ENCODE data around the gene PTGIS. TPM values are rescaled to one million over a fixed set of nuclear protein-coding genes. Genes with fewer than 3 reads are reported as not detected.

Gene PTGIS
- total RNA-seq, 3 donors from 2014 or later = 1.6 to 2.4 (median 2.1) TPM

DNA sequence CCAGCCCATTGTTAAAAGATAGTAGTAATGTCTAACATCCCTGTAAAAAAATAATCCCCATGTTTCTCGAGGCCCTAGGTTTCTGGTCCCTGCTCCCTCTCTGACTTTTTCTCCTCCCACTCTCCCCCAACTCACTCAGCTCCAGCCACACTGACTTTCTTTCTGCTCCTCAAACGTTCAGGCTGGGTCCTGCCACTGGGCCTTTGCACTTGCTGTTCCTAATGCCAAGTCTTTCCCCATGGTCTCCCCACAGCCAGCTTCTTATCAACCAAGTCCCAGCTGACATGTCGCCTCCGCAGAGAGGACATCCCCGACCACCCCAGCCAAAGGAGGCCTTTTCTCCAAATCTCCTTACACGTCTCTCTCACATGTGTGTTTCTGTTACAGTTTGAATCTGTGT lies 21.8 kb upstream of the PTGIS start:
- DNase-seq (no peak), ATAC-seq (no peak)
- Mint-ChIP-seq H3K4me3 (no peak overlapping the region), H3K9me3 (no peaks in the 10 kb centered on the region), H3K4me1 (ENCODE audit: low read depth) (peaks cover 60% of the 10 kb centered on the region), H3K27me3 (ENCODE audit: low read depth) (peaks cover 2% of the 10 kb centered on the region), H3K36me3 (ENCODE audit: insufficient read depth) (no peaks in the 10 kb centered on the region)

DNA sequence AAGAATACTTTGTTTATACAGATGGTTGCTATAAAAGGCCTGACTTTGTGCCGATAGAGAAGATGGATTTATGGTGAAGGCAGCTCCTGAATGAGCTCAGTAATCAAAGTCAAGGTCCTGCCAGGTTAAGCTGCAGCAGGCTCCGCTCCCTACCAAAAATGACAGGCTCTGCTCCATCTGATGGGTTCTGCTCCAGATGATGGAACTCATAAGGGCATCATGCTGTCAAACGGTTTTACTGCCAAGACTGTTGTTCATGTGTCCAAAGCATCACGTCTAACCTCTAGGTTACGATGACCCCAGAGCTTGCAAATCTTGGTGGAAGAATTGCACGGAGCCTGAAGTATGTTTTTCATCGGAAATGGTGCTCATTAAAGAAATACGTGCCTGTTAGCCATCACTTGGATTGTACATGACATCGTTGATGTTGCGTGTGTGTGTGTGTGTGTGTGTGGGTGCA lies 19.2 kb upstream of the PTGIS start:
- no peaks in the 10 kb centered on the region for H3K36me3 Mint-ChIP-seq (ENCODE audit: insufficient read depth)
- peaks cover 4% of the 10 kb centered on the region for H3K9me3 Mint-ChIP-seq
- no peak overlapping the region for H3K4me3 Mint-ChIP-seq
- H3K4me1 Mint-ChIP-seq (ENCODE audit: low read depth) = peaks cover 34% of the 10 kb centered on the region
- DNase-seq (no peak), ATAC-seq (no peak)
- peaks cover 2% of the 10 kb centered on the region for H3K27me3 Mint-ChIP-seq (ENCODE audit: low read depth)

DNA sequence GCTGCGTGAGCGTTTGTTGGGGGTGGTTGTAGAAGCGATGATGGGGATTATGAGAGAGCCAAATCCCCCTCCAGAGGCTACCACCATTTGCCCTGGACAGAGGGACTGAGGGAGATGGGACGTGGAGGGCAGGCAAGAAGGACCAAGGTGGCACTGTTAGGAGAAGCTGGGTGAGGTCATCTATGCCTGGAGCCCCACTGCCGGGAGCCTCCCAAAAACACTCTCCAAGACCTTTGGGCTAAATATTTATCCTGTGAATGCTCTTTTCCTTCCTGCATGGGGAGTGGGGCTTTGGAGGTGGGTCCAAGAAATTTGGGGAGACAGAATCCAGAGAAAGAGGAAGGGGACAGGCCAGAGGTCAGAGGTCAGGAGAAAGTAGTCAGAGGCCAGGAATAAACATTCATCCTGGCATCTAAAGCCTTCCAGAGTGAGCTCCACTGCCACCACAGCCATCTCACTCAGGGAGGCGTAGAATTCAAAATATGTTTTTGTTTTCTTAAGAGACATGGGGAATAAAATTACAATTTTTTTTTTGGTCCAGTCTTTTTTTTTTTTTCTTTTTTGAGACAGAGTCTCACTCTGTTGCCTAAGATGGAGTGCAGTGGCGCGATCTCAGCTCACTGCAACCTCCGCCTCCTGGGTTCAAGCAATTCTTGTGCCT lies 17.8 kb upstream of the PTGIS start:
- no peaks in the 10 kb centered on the region for H3K36me3 Mint-ChIP-seq (ENCODE audit: insufficient read depth)
- no peak for DNase-seq
- peaks cover 4% of the 10 kb centered on the region for H3K9me3 Mint-ChIP-seq
- H3K4me3 Mint-ChIP-seq = no peak overlapping the region
- ATAC-seq = no peak
- peaks cover 2% of the 10 kb centered on the region for H3K27me3 Mint-ChIP-seq (ENCODE audit: low read depth)
- peaks cover 19% of the 10 kb centered on the region for H3K4me1 Mint-ChIP-seq (ENCODE audit: low read depth)

GRCh38 chr20:49584418-49585382 lies 16.8 kb upstream of the PTGIS start:
- Mint-ChIP-seq H3K36me3 (ENCODE audit: insufficient read depth) (no peaks in the 10 kb centered on the region), H3K9me3 (peaks cover 4% of the 10 kb centered on the region), H3K27me3 (ENCODE audit: low read depth) (peaks cover 2% of the 10 kb centered on the region), H3K4me1 (ENCODE audit: low read depth) (peaks cover 9% of the 10 kb centered on the region), H3K4me3 (no peak overlapping the region)
- ATAC-seq (no peak), DNase-seq (no peak)

- no peak overlapping the region for H3K4me3 Mint-ChIP-seq
- no peaks in the 10 kb centered on the region for H3K36me3 Mint-ChIP-seq (ENCODE audit: insufficient read depth)
- ATAC-seq (no peak), DNase-seq (no peak)
- peaks cover 7% of the 10 kb centered on the region for H3K4me1 Mint-ChIP-seq (ENCODE audit: low read depth)
- peaks cover 4% of the 10 kb centered on the region for H3K9me3 Mint-ChIP-seq
- H3K27me3 Mint-ChIP-seq (ENCODE audit: low read depth) = peaks cover 2% of the 10 kb centered on the region
Observed at GRCh38 chr20:49583669-49584417, 15.9 kb upstream of the PTGIS start.

GRCh38 chr20:49583343-49583668 lies 15.4 kb upstream of the PTGIS start:
- no peak overlapping the region for H3K4me3 Mint-ChIP-seq
- peaks cover 4% of the 10 kb centered on the region for H3K9me3 Mint-ChIP-seq
- H3K36me3 Mint-ChIP-seq (ENCODE audit: insufficient read depth) = no peaks in the 10 kb centered on the region
- no peak for ATAC-seq
- no peaks in the 10 kb centered on the region for H3K27me3 Mint-ChIP-seq (ENCODE audit: low read depth)
- DNase-seq = no peak
- peaks cover 2% of the 10 kb centered on the region for H3K4me1 Mint-ChIP-seq (ENCODE audit: low read depth)

GRCh38 chr20:49582413-49583334 lies 14.7 kb upstream of the PTGIS start:
- no peak overlapping the region for H3K4me3 Mint-ChIP-seq
- peaks cover 3% of the 10 kb centered on the region for H3K4me1 Mint-ChIP-seq (ENCODE audit: low read depth)
- ATAC-seq = no peak
- H3K27me3 Mint-ChIP-seq (ENCODE audit: low read depth) = no peaks in the 10 kb centered on the region
- peaks cover 4% of the 10 kb centered on the region for H3K9me3 Mint-ChIP-seq
- H3K36me3 Mint-ChIP-seq (ENCODE audit: insufficient read depth) = no peaks in the 10 kb centered on the region
- DNase-seq = no peak

GRCh38 chr20:49581482-49581881 lies 13.5 kb upstream of the PTGIS start:
- no peak for DNase-seq
- peaks cover 7% of the 10 kb centered on the region for H3K9me3 Mint-ChIP-seq
- no peak for ATAC-seq
- H3K4me1 Mint-ChIP-seq (ENCODE audit: low read depth) = peaks cover 6% of the 10 kb centered on the region
- no peaks in the 10 kb centered on the region for H3K36me3 Mint-ChIP-seq (ENCODE audit: insufficient read depth)
- H3K4me3 Mint-ChIP-seq = no peak overlapping the region
- no peaks in the 10 kb centered on the region for H3K27me3 Mint-ChIP-seq (ENCODE audit: low read depth)

GRCh38 chr20:49580813-49581174 lies 12.9 kb upstream of the PTGIS start:
- DNase-seq (no peak), ATAC-seq (no peak)
- Mint-ChIP-seq H3K4me3 (no peak overlapping the region), H3K4me1 (ENCODE audit: low read depth) (peaks cover 6% of the 10 kb centered on the region), H3K27me3 (ENCODE audit: low read depth) (no peaks in the 10 kb centered on the region), H3K9me3 (peaks cover 13% of the 10 kb centered on the region), H3K36me3 (ENCODE audit: insufficient read depth) (no peaks in the 10 kb centered on the region)

DNA sequence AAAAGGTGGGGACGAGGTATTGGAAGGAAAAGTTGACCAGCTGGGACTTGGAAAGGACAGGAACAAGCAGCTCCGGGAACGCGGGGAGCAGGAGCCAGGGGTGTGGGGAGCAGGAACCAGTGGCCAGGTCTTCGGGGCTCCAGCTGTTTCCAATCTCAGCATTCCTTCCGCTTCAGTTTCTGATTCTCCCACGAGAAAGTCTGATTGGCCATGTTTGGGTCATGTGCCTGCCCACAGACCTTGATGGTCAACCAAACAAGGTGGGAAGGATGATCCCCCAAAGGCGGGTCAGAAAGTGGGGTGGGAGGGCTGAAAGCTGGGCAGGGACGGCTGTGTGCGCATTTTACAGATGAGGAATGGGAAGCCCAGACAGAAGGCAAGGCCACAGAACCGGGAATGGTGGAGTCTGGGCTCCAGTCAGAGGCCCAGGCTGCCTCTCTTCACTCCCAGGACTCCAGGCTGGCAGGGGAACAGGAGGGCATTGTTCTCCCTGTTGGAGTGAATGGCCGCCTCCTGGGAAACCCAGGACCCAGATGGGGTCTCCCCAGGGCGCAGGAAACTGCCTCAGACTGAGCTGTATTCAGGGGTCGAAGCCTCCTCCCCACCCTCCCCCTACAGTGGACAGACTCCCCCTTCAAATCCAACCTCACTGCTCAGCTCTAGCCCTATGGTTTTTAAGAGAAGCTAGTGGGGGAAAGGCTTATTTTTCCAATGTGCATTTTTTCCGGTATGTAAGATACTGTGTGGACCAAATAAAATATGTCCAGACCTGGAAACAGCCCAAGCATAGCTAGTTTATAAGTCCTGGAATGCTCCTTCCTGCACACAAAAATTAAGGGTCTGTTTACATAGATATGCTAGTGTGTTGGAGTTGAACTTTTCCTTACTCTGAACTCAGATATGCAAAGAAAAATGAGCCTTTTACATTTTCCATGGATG lies 12.2 kb upstream of the PTGIS start:
- no peaks in the 10 kb centered on the region for H3K27me3 Mint-ChIP-seq (ENCODE audit: low read depth)
- no peak for DNase-seq
- H3K4me3 Mint-ChIP-seq = no peak overlapping the region
- H3K4me1 Mint-ChIP-seq (ENCODE audit: low read depth) = peaks cover 6% of the 10 kb centered on the region
- H3K9me3 Mint-ChIP-seq = peaks cover 13% of the 10 kb centered on the region
- ATAC-seq = no peak
- H3K36me3 Mint-ChIP-seq (ENCODE audit: insufficient read depth) = no peaks in the 10 kb centered on the region

- no peak overlapping the region for H3K4me3 Mint-ChIP-seq
- no peaks in the 10 kb centered on the region for H3K36me3 Mint-ChIP-seq (ENCODE audit: insufficient read depth)
- peaks cover 13% of the 10 kb centered on the region for H3K9me3 Mint-ChIP-seq
- no peaks in the 10 kb centered on the region for H3K27me3 Mint-ChIP-seq (ENCODE audit: low read depth)
- ATAC-seq (no peak), DNase-seq (no peak)
- peaks cover 6% of the 10 kb centered on the region for H3K4me1 Mint-ChIP-seq (ENCODE audit: low read depth)
Observed at GRCh38 chr20:49579195-49579594, 11.3 kb upstream of the PTGIS start.

DNA sequence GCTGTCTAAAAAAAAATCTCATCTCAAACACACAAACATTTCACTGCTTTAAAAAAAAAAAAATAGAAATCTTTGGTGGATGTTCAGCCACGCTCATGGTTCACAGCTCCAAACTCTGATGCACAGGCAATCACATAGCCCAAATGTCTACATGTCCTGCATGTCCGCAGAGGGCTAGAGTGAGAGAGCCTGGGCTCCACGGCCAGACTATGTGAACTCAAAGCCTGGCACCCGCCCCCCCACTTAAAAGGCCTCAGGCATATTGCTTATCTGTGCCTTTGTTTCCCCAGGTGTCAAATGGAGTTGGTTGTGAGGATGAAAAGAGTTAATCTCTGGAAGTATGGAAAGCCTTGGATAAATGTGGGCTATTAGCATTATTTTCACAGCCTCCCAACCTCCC lies 10.5 kb upstream of the PTGIS start:
- H3K4me3 Mint-ChIP-seq = no peak overlapping the region
- ATAC-seq (no peak), DNase-seq (no peak)
- H3K36me3 Mint-ChIP-seq (ENCODE audit: insufficient read depth) = no peaks in the 10 kb centered on the region
- peaks cover 13% of the 10 kb centered on the region for H3K9me3 Mint-ChIP-seq
- H3K27me3 Mint-ChIP-seq (ENCODE audit: low read depth) = no peaks in the 10 kb centered on the region
- peaks cover 6% of the 10 kb centered on the region for H3K4me1 Mint-ChIP-seq (ENCODE audit: low read depth)

- no peaks in the 10 kb centered on the region for H3K36me3 Mint-ChIP-seq (ENCODE audit: insufficient read depth)
- DNase-seq = no peak
Observed at GRCh38 chr20:49575551-49576060, 7.7 kb upstream of the PTGIS start.

More at GRCh38 chr20:49575551-49576060, 7.7 kb upstream of the PTGIS start:
- H3K4me1 Mint-ChIP-seq (ENCODE audit: low read depth) = peaks cover 14% of the 10 kb centered on the region
- no peak overlapping the region for H3K4me3 Mint-ChIP-seq
- H3K9me3 Mint-ChIP-seq = peaks cover 8% of the 10 kb centered on the region
- peaks cover 10% of the 10 kb centered on the region for H3K27me3 Mint-ChIP-seq (ENCODE audit: low read depth)
- ATAC-seq = no peak

All from activated T-cell treated with anti-CD3 and anti-CD28 coated beads, Interleukin-2, amount 50 U/mL, for 4 hours (primary cell).